ENCODE results near the gene GRM7. TPM values are rescaled to one million over a fixed set of nuclear protein-coding genes. Genes with fewer than 3 reads are reported as not detected.

GRM7 gene
- total RNA-seq, 2 donors from 2014 or later = 0.33 to 1.3 TPM

GRCh38 chr3:7589526-7589925 lies 728.6 kb downstream of the GRM7 start:
- intact Hi-C loops (cut with DNase I) = no loop called here
- Histone ChIP-seq H3K4me1 (no peaks in the 10 kb centered on the region), H3K27me3 (no peaks in the 10 kb centered on the region), H3K36me3 (replicated peaks in 1 of 2; ENCODE audit: insufficient read depth in 1 of 2, low read depth in 2 of 2) (no peaks in the 10 kb centered on the region), H3K9me3 (no peaks in the 10 kb centered on the region), H3K4me3 (no peak overlapping the region), H3K27ac (no peak overlapping the region)
- no peak for DNase-seq
- 63 to 71% methylated on average over 2 of the region's 2 CpGs for WGBS, 2 donors
- TF ChIP-seq POLR2A (IDR thresholded peaks at IDR 0.05) (no peak), CTCF (IDR thresholded peaks at IDR 0.05) (no peak)
- no peak for ATAC-seq

- DNase-seq (no peak), ATAC-seq (no peak)
- 60 to 80% methylated on average over 2 of the region's 2 CpGs for WGBS, 2 donors
- intact Hi-C loops (cut with DNase I) = no loop called here
- no peaks in the 10 kb centered on the region for H3K27me3 ChIP-seq
- TF ChIP-seq POLR2A (IDR thresholded peaks at IDR 0.05) = no peak
- no peak for TF ChIP-seq CTCF (IDR thresholded peaks at IDR 0.05)
- no peaks in the 10 kb centered on the region for H3K4me1 ChIP-seq
- no peaks in the 10 kb centered on the region for H3K36me3 ChIP-seq (replicated peaks in 1 of 2; ENCODE audit: insufficient read depth in 1 of 2, low read depth in 2 of 2)
- H3K27ac ChIP-seq = no peak overlapping the region
- no peak overlapping the region for H3K4me3 ChIP-seq
- no peaks in the 10 kb centered on the region for H3K9me3 ChIP-seq
Observed at GRCh38 chr3:7602297-7602696, 741.4 kb downstream of the GRM7 start.

GRCh38 chr3:7607083-7607482 lies 746.2 kb downstream of the GRM7 start:
- Histone ChIP-seq H3K4me3 (no peak overlapping the region), H3K4me1 (no peaks in the 10 kb centered on the region), H3K27ac (no peak overlapping the region), H3K36me3 (replicated peaks in 1 of 2; ENCODE audit: insufficient read depth in 1 of 2, low read depth in 2 of 2) (no peaks in the 10 kb centered on the region), H3K9me3 (no peaks in the 10 kb centered on the region), H3K27me3 (no peaks in the 10 kb centered on the region)
- 61 to 76% methylated on average over 2 of the region's 2 CpGs for WGBS, 2 donors
- intact Hi-C loops (cut with DNase I) = no loop called here
- no peak for TF ChIP-seq POLR2A (IDR thresholded peaks at IDR 0.05)
- TF ChIP-seq CTCF (IDR thresholded peaks at IDR 0.05) = no peak
- ATAC-seq = no peak
- DNase-seq = no peak

- DNase-seq = no peak
- Histone ChIP-seq H3K4me1 (no peaks in the 10 kb centered on the region), H3K9me3 (no peaks in the 10 kb centered on the region), H3K4me3 (no peak overlapping the region), H3K36me3 (replicated peaks in 1 of 2; ENCODE audit: insufficient read depth in 1 of 2, low read depth in 2 of 2) (no peaks in the 10 kb centered on the region), H3K27ac (no peak overlapping the region), H3K27me3 (no peaks in the 10 kb centered on the region)
- WGBS, 2 donors = 70 to 84% methylated on average over 2 of the region's 2 CpGs
- TF ChIP-seq POLR2A (IDR thresholded peaks at IDR 0.05) = no peak
- no peak for TF ChIP-seq CTCF (IDR thresholded peaks at IDR 0.05)
- intact Hi-C loops (cut with DNase I) = no loop called here
- ATAC-seq = no peak
Observed at GRCh38 chr3:7607676-7608075, 746.8 kb downstream of the GRM7 start.

GRCh38 chr3:7610634-7611033 lies 749.7 kb downstream of the GRM7 start:
- 85 to 87% methylated on average over 5 of the region's 5 CpGs for WGBS, 2 donors
- H3K4me3 ChIP-seq = no peak overlapping the region
- no peaks in the 10 kb centered on the region for H3K9me3 ChIP-seq
- H3K4me1 ChIP-seq = no peaks in the 10 kb centered on the region
- no peak for TF ChIP-seq POLR2A (IDR thresholded peaks at IDR 0.05)
- H3K27ac ChIP-seq = no peak overlapping the region
- no peaks in the 10 kb centered on the region for H3K36me3 ChIP-seq (replicated peaks in 1 of 2; ENCODE audit: insufficient read depth in 1 of 2, low read depth in 2 of 2)
- DNase-seq (no peak), ATAC-seq (no peak)
- no peaks in the 10 kb centered on the region for H3K27me3 ChIP-seq
- intact Hi-C loops (cut with DNase I) = no loop called here

Data from body of pancreas (tissue), 4 donors.